ENCODE measurements around the gene ISG15. TPM values are rescaled to one million over a fixed set of nuclear protein-coding genes. Genes with fewer than 3 reads are reported as not detected.

ISG15 gene
- total RNA-seq, 1 donor from 2014 or later, result 14.3 TPM

DNA sequence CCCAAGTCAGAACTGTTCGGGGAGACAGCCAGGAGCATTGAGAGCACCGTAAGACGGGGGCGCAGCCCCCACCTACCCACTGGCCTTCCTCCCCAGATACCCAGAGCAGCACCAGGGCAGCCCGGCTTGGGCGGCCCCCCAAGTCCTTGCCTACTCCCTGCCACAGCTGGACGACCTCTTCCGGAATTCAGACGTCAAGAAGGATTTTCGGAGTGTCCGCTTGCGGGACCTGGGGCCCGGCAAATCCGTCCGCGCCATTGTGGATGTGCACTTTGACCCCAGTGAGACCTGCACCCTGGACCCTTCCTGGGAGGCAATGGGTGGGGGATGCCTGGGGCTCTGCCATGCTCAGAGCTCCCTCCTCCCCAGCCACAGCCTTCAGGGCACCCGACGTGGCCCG is 34.1 kb downstream of the ISG15 start:
- Mint-ChIP-seq H3K36me3 (ENCODE audit: insufficient read depth) (peaks cover 19% of the 10 kb centered on the region), H3K4me3 (ENCODE audit: low read depth) (no peak overlapping the region), H3K9me3 (ENCODE audit: low read depth) (no peaks in the 10 kb centered on the region), H3K27ac (no peak overlapping the region), H3K27me3 (no peaks in the 10 kb centered on the region), H3K4me1 (ENCODE audit: low read depth) (no peaks in the 10 kb centered on the region)
- TF ChIP-seq, protein P1, sequence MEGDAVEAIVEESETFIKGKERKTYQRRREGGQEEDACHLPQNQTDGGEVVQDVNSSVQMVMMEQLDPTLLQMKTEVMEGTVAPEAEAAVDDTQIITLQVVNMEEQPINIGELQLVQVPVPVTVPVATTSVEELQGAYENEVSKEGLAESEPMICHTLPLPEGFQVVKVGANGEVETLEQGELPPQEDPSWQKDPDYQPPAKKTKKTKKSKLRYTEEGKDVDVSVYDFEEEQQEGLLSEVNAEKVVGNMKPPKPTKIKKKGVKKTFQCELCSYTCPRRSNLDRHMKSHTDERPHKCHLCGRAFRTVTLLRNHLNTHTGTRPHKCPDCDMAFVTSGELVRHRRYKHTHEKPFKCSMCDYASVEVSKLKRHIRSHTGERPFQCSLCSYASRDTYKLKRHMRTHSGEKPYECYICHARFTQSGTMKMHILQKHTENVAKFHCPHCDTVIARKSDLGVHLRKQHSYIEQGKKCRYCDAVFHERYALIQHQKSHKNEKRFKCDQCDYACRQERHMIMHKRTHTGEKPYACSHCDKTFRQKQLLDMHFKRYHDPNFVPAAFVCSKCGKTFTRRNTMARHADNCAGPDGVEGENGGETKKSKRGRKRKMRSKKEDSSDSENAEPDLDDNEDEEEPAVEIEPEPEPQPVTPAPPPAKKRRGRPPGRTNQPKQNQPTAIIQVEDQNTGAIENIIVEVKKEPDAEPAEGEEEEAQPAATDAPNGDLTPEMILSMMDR (IDR thresholded peaks at IDR 0.05; ENCODE audit: unreplicated experiment), result no peak
- DNase-seq (ENCODE audit: low spot score, unreplicated experiment), result no peak

DNA sequence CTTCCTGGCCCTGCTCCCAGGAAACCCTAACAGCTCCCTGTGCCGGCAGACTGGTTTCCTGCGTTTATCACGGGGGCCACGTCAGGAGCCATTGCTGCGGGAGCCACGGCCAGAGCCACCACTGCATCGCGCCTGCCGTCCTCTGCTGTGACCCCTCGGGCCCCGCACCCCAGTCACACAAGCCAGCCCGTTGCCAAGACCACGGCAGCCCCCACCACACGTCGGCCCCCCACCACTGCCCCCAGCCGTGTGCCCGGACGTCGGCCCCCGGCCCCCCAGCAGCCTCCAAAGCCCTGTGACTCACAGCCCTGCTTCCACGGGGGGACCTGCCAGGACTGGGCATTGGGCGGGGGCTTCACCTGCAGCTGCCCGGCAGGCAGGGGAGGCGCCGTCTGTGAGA is 34.7 kb downstream of the ISG15 start:
- H3K4me1 Mint-ChIP-seq (ENCODE audit: low read depth), result no peaks in the 10 kb centered on the region
- TF ChIP-seq, protein P1 (IDR thresholded peaks at IDR 0.05; ENCODE audit: unreplicated experiment), result no peak
- H3K9me3 Mint-ChIP-seq (ENCODE audit: low read depth), result no peaks in the 10 kb centered on the region
- H3K4me3 Mint-ChIP-seq (ENCODE audit: low read depth), result no peak overlapping the region
- H3K27ac Mint-ChIP-seq, result no peak overlapping the region
- H3K27me3 Mint-ChIP-seq, result no peaks in the 10 kb centered on the region
- peaks cover 22% of the 10 kb centered on the region for H3K36me3 Mint-ChIP-seq (ENCODE audit: insufficient read depth)
- no peak for DNase-seq (ENCODE audit: low spot score, unreplicated experiment)

DNA sequence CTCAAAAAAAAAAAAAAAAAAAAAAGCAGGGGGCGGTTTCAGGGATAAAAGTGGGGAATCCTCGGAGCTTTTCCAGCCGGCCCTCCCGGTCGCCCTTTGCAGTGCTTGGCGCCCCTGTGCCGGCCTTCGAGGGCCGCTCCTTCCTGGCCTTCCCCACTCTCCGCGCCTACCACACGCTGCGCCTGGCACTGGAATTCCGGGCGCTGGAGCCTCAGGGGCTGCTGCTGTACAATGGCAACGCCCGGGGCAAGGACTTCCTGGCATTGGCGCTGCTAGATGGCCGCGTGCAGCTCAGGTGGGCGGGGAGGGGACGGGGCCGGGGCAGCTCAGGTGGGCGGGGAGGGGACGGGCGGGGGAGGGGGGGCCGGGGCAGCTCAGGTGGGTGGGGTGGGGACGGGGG is 35.5 kb downstream of the ISG15 start:
- H3K36me3 Mint-ChIP-seq (ENCODE audit: insufficient read depth), result peaks cover 21% of the 10 kb centered on the region
- H3K4me1 Mint-ChIP-seq (ENCODE audit: low read depth), result no peaks in the 10 kb centered on the region
- H3K9me3 Mint-ChIP-seq (ENCODE audit: low read depth), result no peaks in the 10 kb centered on the region
- TF ChIP-seq, protein P1 (IDR thresholded peaks at IDR 0.05; ENCODE audit: unreplicated experiment), result no peak
- no peaks in the 10 kb centered on the region for H3K27me3 Mint-ChIP-seq
- DNase-seq (ENCODE audit: low spot score, unreplicated experiment), result no peak
- H3K27ac Mint-ChIP-seq, result no peak overlapping the region
- H3K4me3 Mint-ChIP-seq (ENCODE audit: low read depth), result no peak overlapping the region

DNA sequence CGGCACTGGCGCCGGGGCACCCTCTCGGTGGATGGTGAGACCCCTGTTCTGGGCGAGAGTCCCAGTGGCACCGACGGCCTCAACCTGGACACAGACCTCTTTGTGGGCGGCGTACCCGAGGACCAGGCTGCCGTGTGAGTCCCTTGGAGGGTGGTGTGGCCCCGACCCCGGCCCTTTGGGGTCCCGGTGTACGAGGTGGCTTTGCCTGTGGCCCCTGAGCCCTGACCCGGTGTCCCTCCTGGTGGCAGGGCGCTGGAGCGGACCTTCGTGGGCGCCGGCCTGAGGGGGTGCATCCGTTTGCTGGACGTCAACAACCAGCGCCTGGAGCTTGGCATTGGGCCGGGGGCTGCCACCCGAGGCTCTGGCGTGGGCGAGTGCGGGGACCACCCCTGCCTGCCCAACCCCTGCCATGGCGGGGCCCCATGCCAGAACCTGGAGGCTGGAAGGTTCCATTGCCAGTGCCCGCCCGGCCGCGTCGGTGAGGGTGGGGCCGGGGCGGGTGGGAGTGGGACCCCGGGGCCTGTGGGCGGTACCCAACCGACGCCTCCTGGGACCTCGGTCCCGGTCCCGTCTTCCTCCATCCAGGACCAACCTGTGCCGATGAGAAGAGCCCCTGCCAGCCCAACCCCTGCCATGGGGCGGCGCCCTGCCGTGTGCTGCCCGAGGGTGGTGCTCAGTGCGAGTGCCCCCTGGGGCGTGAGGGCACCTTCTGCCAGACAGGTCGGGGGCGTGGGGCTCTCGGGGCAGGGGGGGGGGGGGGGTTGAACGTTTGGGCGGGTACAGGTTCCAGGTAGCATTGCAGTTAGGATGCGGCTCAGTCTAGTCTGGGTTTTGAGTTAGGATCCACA is 36.2 kb downstream of the ISG15 start:
- H3K4me1 Mint-ChIP-seq (ENCODE audit: low read depth), result no peaks in the 10 kb centered on the region
- no peak overlapping the region for H3K27ac Mint-ChIP-seq
- TF ChIP-seq, protein P1 (IDR thresholded peaks at IDR 0.05; ENCODE audit: unreplicated experiment), result no peak
- no peaks in the 10 kb centered on the region for H3K9me3 Mint-ChIP-seq (ENCODE audit: low read depth)
- H3K27me3 Mint-ChIP-seq, result no peaks in the 10 kb centered on the region
- H3K4me3 Mint-ChIP-seq (ENCODE audit: low read depth), result no peak overlapping the region
- DNase-seq (ENCODE audit: low spot score, unreplicated experiment), result no peak
- H3K36me3 Mint-ChIP-seq (ENCODE audit: insufficient read depth), result peaks cover 20% of the 10 kb centered on the region

DNA sequence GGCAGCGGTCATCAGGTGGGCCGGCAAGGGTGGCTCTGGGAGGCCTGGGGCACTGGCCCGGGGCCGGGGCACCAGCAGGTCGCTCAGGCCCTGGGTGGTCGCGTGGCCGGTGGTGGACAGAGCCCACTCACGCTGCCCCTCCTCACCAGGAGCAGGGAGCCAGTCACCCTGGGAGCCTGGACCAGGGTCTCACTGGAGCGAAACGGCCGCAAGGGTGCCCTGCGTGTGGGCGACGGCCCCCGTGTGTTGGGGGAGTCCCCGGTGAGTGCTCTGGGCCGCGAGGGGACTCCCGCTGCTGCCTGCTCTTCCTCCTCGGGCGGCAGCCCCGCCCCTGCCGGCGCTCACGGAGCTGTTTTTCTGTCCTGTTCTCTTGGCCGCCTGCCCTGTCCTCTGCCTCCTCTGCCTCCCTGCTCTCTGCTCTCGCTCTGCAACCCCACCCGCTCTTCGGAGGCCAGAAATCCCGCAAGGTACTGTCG is 37.3 kb downstream of the ISG15 start:
- no peak for DNase-seq (ENCODE audit: low spot score, unreplicated experiment)
- Mint-ChIP-seq H3K9me3 (ENCODE audit: low read depth) (no peaks in the 10 kb centered on the region), H3K27ac (no peak overlapping the region), H3K4me3 (ENCODE audit: low read depth) (no peak overlapping the region), H3K4me1 (ENCODE audit: low read depth) (no peaks in the 10 kb centered on the region), H3K27me3 (no peaks in the 10 kb centered on the region), H3K36me3 (ENCODE audit: insufficient read depth) (peaks cover 19% of the 10 kb centered on the region)
- TF ChIP-seq, protein P1 (IDR thresholded peaks at IDR 0.05; ENCODE audit: unreplicated experiment), result no peak

Measured in progenitor cell of endocrine pancreas (in vitro differentiated cells).